HepG2 (cell line): Measurements from ENCODE around the gene ASTN2. TPM values are rescaled to one million over a fixed set of nuclear protein-coding genes. Genes with fewer than 3 reads are reported as not detected.

ENCODE experiments used
- ATAC-seq: fragments of 200-7000 bp; cut with Tn5 transposase; 3 replicates; pipeline ENCODE4 v1.9.1; 2020; ENCODE audit warnings: mild to moderate bottlenecking, moderate library complexity
- BruUV-seq: library from RNA; stranded (reverse); fragments of 400-500 nt; replicated peaks from 2 replicates; lab custom pipeline; 2021; lab: Mats Ljungman, UMichigan
- CTCF ChIA-PET: fragments of 300-600 bp; formaldehyde crosslinking; extraction: SDS; loops from one replicate; lab custom pipeline; 2021; ENCODE audit warnings: low total read pairs, inconsistent platforms, low intra/inter-chr PET ratio; lab: Yijun Ruan, JAX
- POLR2A ChIA-PET: fragments of 350-600 bp; sonication (Branson Sonifier 250); formaldehyde crosslinking; loops from one replicate; lab custom pipeline; 2020; ENCODE audit warnings: antibody characterized with exemption, inconsistent platforms; lab: Yijun Ruan, JAX
- DNase-seq: peaks from one replicate; pipeline ENCODE4 v3.0.0-alpha.2; 2015; ENCODE audit warnings: low spot score
- FAIRE-seq: peaks from 3 replicates; lab custom pipeline; 2011; peaks lifted over from hg19 to GRCh38; lab: Jason Lieb, UNC
- H2AFZ ChIP-seq: one replicate; pipeline ENCODE4 v1.6.1; 2011; ENCODE audit warnings: low read length, inconsistent platforms
- H3K27ac ChIP-seq: fragments of 300-600 bp; 3 replicates; pipeline ENCODE4 v1.8.0; 2011; ENCODE audit warnings: mixed run types, mild to moderate bottlenecking, mixed read lengths, low read length, inconsistent platforms; ENCODE audit not compliant: insufficient read depth; ENCODE audit errors: extremely low read length
- H3K27me3 ChIP-seq, 2 experiments: fragments of 200-600 bp in 1 of 2; 2 replicates in 1 of 2; 3 replicates in 1 of 2; pipeline versions ENCODE4 v1.6.0 to v1.8.0; 2011; ENCODE audit warnings: low read length in 2 of 2, mild to moderate bottlenecking in 2 of 2, moderate library complexity in 2 of 2, inconsistent platforms in 1 of 2; ENCODE audit not compliant: insufficient read depth in 2 of 2, control insufficient read depth in 1 of 2
- H3K36me3 ChIP-seq, 2 experiments: fragments of 200-600 bp in 1 of 2; replicated peaks in 1 of 2; 2 replicates in 1 of 2; 3 replicates in 1 of 2; pipeline versions ENCODE4 v1.5.1 to v1.8.0; 2011; ENCODE audit warnings: low read length in 2 of 2, inconsistent platforms in 1 of 2; ENCODE audit not compliant: insufficient read depth in 2 of 2, control insufficient read depth in 1 of 2
- H3K4me1 ChIP-seq: 2 replicates; pipeline ENCODE4 v1.5.1; 2012; ENCODE audit warnings: low read length, inconsistent platforms; ENCODE audit not compliant: insufficient read depth
- H3K4me2 ChIP-seq: 2 replicates; pipeline ENCODE4 v1.6.0; 2011; ENCODE audit warnings: low read depth, low read length, inconsistent platforms
- H3K4me3 ChIP-seq, 3 experiments: fragments of 200-600 bp in 1 of 3; sonication (generic), shearing (Covaris generic) in 1 of 3; replicated peaks in 1 of 3; 2 replicates each; pipeline ENCODE4 v1.5.1; 2011 to 2016; ENCODE audit warnings: low read length in 3 of 3, inconsistent platforms in 2 of 3, low read depth in 2 of 3, mild to moderate bottlenecking in 2 of 3, control low read depth in 1 of 3, mixed read lengths in 1 of 3; ENCODE audit not compliant: insufficient read depth in 1 of 3
- H3K79me2 ChIP-seq: one replicate; pipeline ENCODE4 v1.6.1; 2011; ENCODE audit warnings: low read length, inconsistent platforms; ENCODE audit not compliant: insufficient read depth
- H3K9ac ChIP-seq: 2 replicates; pipeline ENCODE4 v1.6.0; 2011; ENCODE audit warnings: mild to moderate bottlenecking, low read depth, low read length, inconsistent platforms; ENCODE audit not compliant: insufficient read depth
- H3K9me3 ChIP-seq: 2 replicates; pipeline ENCODE4 v1.5.1; 2012; ENCODE audit warnings: mild to moderate bottlenecking, low read length
- H4K20me1 ChIP-seq: 2 replicates; pipeline ENCODE4 v1.6.0; 2011; ENCODE audit warnings: inconsistent platforms, mild to moderate bottlenecking, low read length, moderate library complexity; ENCODE audit not compliant: insufficient read depth
- CCAR2 ChIP-seq: fragments of 200-400 bp; formaldehyde crosslinking; optimal IDR thresholded peaks from 2 replicates; pipeline ENCODE3; 2018; ENCODE audit warnings: low read depth, mild to moderate bottlenecking, low read length, moderate library complexity
- POGK ChIP-seq: sonication (generic); formaldehyde crosslinking; conservative IDR thresholded peaks from 2 replicates; pipeline ENCODE4 v1.8.0; 2022; ENCODE audit warnings: mild to moderate bottlenecking, moderate library complexity, missing genetic modification reagents
- RFX1 ChIP-seq: fragments of 450-650 bp; IDR thresholded peaks from 2 replicates; pipeline ENCODE4 v1.6.1; 2017
- SALL1 ChIP-seq: sonication (generic); formaldehyde crosslinking; IDR thresholded peaks from 2 replicates; pipeline ENCODE4 v1.8.0; 2022; ENCODE audit warnings: mild to moderate bottlenecking, missing genetic modification reagents
- TBP ChIP-seq: sonication (generic); formaldehyde crosslinking; IDR thresholded peaks from 2 replicates; pipeline ENCODE4 v1.5.0; 2020; ENCODE audit warnings: missing genetic modification reagents
- THRA ChIP-seq: sonication (generic); formaldehyde crosslinking; IDR thresholded peaks from 2 replicates; pipeline ENCODE4 v1.4.0; 2020; ENCODE audit warnings: missing genetic modification reagents, borderline replicate concordance
- ZNF432 ChIP-seq: sonication (generic); formaldehyde crosslinking; IDR thresholded peaks from 2 replicates; pipeline ENCODE4 v1.5.0; 2020; ENCODE audit warnings: missing genetic modification reagents, mild to moderate bottlenecking, borderline replicate concordance
- ZNF770 ChIP-seq: sonication (generic); formaldehyde crosslinking; IDR thresholded peaks from 2 replicates; pipeline ENCODE4 v1.5.0; 2020; ENCODE audit warnings: mild to moderate bottlenecking, missing genetic modification reagents
- ZNF776 ChIP-seq: sonication (generic); formaldehyde crosslinking; IDR thresholded peaks from 2 replicates; pipeline ENCODE4 v1.4.0; 2020; ENCODE audit warnings: mild to moderate bottlenecking, missing genetic modification reagents
- WGBS: methylation state at CpG from one replicate; pipeline ENCODE4 v1.1.6; 2017; ENCODE audit warnings: low lambda C conversion rate; 5-methylcytosine and 5-hydroxymethylcytosine counted together
- in situ Hi-C: cut with HindIII; loops from 2 replicates; pipeline ENCODE4 v1.10.0; 2017; ENCODE audit warnings: low pct_unique_long_range_greater_than_20kb; ENCODE audit not compliant: extremely low pct_ligation_motif_present
- intact Hi-C: fragments of 100-400 bp; cut with micrococcal nuclease; formaldehyde crosslinking; loops from one replicate; pipeline ENCODE4 v1.10.0; 2022; ENCODE audit not compliant: unreplicated experiment
- polyA plus RNA-seq, 8 experiments: library from polyadenylated mRNA; depleted of rRNA in 3 of 8; stranded (reverse) in 7 of 8; unstranded in 1 of 8; fragments of >200 nt; fragmentation: Illumina TruSeq in 4 of 8; extraction: Trizol in 4 of 8; gene quantifications; 2 replicates each; pipeline versions ENCODE4 v1.2.1 to v1.2.3, GENCODE V29; 2011 to 2016; ENCODE audit warnings: low read depth in 4 of 8, missing spikeins in 1 of 8, mixed read lengths in 1 of 8; ENCODE audit not compliant: insufficient read depth in 1 of 8
- total RNA-seq, 5 experiments: library from RNA; depleted of rRNA; stranded (reverse); fragments of >200 nt; fragmentation: Illumina TruSeq; extraction: Trizol; gene quantifications; 2 replicates each; pipeline ENCODE4 v1.2.3, GENCODE V29; 2016; ENCODE audit warnings: low read depth in 1 of 5

The ASTN2 gene
- total and polyA plus RNA-seq, 2 of the 13 experiments (the other 11 are each of a cell fraction or from before 2014, with no cell fraction given) = 5.2 to 13.5 TPM

- H3K9me3 ChIP-seq = no peaks in the 10 kb centered on the region
- H3K9ac ChIP-seq = no peak overlapping the region
- no peaks in the 10 kb centered on the region for H3K4me1 ChIP-seq
- no peaks in the 10 kb centered on the region for H3K79me2 ChIP-seq
- H3K36me3 ChIP-seq = no peaks in the 10 kb centered on the region
- H4K20me1 ChIP-seq = no peaks in the 10 kb centered on the region
- FAIRE-seq = no peak
- WGBS = 0% methylated on average over 2 of the region's 2 CpGs
- H3K27me3 ChIP-seq = peaks cover 0 to 4% of the 10 kb centered on the region in 2 experiments; a peak in 1 of 5 replicates
- no peak overlapping the region for H3K27ac ChIP-seq
- intact Hi-C loops (no loop called here), in situ Hi-C loops (loop anchor here (25.0 kb wide), 1 partner anchor 670 kb away; no protein-coding TSS in a partner anchor)
- TF ChIP-seq POGK = no peak
- no peak overlapping the region for H3K4me3 ChIP-seq
- POLR2A ChIA-PET = no interaction called here
- no TSS peak for BruUV-seq
- no peak for DNase-seq
- H2AFZ ChIP-seq = no peak overlapping the region
- CTCF ChIA-PET = no interaction called here
- no peak overlapping the region for H3K4me2 ChIP-seq
- ATAC-seq = no peak
Observed at GRCh38 chr9:117407436-117408022, 7.3 kb downstream of the ASTN2 start.

- ChIA-PET CTCF (no interaction called here), POLR2A (no interaction called here)
- DNase-seq (no peak), ATAC-seq (no peak), FAIRE-seq (no peak)
- H3K9ac ChIP-seq = no peak overlapping the region
- no peaks in the 10 kb centered on the region for H3K9me3 ChIP-seq
- H3K27me3 ChIP-seq = no peaks in the 10 kb centered on the region
- no peak overlapping the region for H3K4me2 ChIP-seq
- no peaks in the 10 kb centered on the region for H3K36me3 ChIP-seq
- no peaks in the 10 kb centered on the region for H3K4me1 ChIP-seq
- intact Hi-C loops (no loop called here), in situ Hi-C loops (loop anchor here (25.0 kb wide), 1 partner anchor 669 kb away; no protein-coding TSS in a partner anchor)
- H4K20me1 ChIP-seq = no peaks in the 10 kb centered on the region
- 8% methylated on average over 6 of the region's 7 CpGs for WGBS
- H3K79me2 ChIP-seq = no peaks in the 10 kb centered on the region
- no TSS peak for BruUV-seq
- no peak overlapping the region for H3K27ac ChIP-seq
- no peak overlapping the region for H3K4me3 ChIP-seq
- no peak overlapping the region for H2AFZ ChIP-seq
- TF ChIP-seq ZNF776 (no peak), SALL1 (CRISPR knock-in tag) (no peak), TBP (CRISPR knock-in tag) (no peak), RFX1 (no peak), ZNF432 (CRISPR knock-in tag) (no peak), ZNF770 (CRISPR knock-in tag) (no peak), CCAR2 (no peak), THRA (CRISPR knock-in tag) (no peak)
Observed at GRCh38 chr9:117405950-117406705, 8.7 kb downstream of the ASTN2 start.
